PC-3 (cell line): ENCODE measurements around the gene ARHGAP22. TPM values are rescaled to one million over a fixed set of nuclear protein-coding genes. Genes with fewer than 3 reads are reported as not detected.

ENCODE experiments used
- ATAC-seq: fragments of 200-7000 bp; cut with Tn5 transposase; 2 replicates; pipeline ENCODE4 v1.9.1; 2020; ENCODE audit warnings: mild to moderate bottlenecking, moderate library complexity
- BruUV-seq: library from RNA; stranded (reverse); fragments of 400-500 nt; replicated peaks from 2 replicates; lab custom pipeline; 2021; lab: Mats Ljungman, UMichigan
- CTCF ChIA-PET: fragments of 300-600 bp; sonication (Branson Sonifier 250); formaldehyde crosslinking; loops from one replicate; lab custom pipeline; 2022; ENCODE audit warnings: antibody characterized with exemption; lab: Charles Lee
- POLR2A ChIA-PET: fragments of 300-600 bp; sonication (Branson Sonifier 250); formaldehyde crosslinking; loops from one replicate; lab custom pipeline; 2022; ENCODE audit warnings: antibody characterized with exemption; ENCODE audit not compliant: unreplicated experiment; lab: Charles Lee
- DNase-seq: peaks from one replicate; pipeline ENCODE4 v3.0.0-alpha.2; 2015
- H2AFZ ChIP-seq: fragments of 300-600 bp; sonication (generic); 2 replicates; pipeline ENCODE4 v1.6.0; 2016; ENCODE audit warnings: antibody characterized with exemption, low read length
- H3F3A ChIP-seq: fragments of 300-600 bp; sonication (generic); one replicate; pipeline ENCODE4 v1.6.0; 2017; ENCODE audit warnings: antibody characterized with exemption, low read length, control low read depth, mild to moderate bottlenecking; ENCODE audit not compliant: unreplicated experiment
- H3K27ac ChIP-seq: fragments of 300-600 bp; sonication (generic); 2 replicates; pipeline ENCODE4 v1.5.1; 2016; ENCODE audit warnings: mild to moderate bottlenecking, low read length
- H3K27me3 ChIP-seq: fragments of 300-600 bp; sonication (generic); 2 replicates; pipeline ENCODE4 v1.6.1; 2016; ENCODE audit warnings: low read length, mixed read lengths
- H3K36me3 ChIP-seq: fragments of 300-600 bp; sonication (generic); 2 replicates; pipeline ENCODE4 v1.6.1; 2016; ENCODE audit warnings: low read depth, mixed run types, low read length, mixed read lengths
- H3K4me1 ChIP-seq: fragments of 300-600 bp; sonication (generic); 2 replicates; pipeline ENCODE4 v1.5.1; 2016; ENCODE audit warnings: low read length; ENCODE audit not compliant: insufficient read depth
- H3K4me2 ChIP-seq: fragments of 300-600 bp; sonication (generic); 2 replicates; pipeline ENCODE4 v1.6.0; 2016; ENCODE audit warnings: low read length
- H3K4me3 ChIP-seq: fragments of 300-600 bp; sonication (generic); 2 replicates; pipeline ENCODE4 v1.5.1; 2016; ENCODE audit warnings: mild to moderate bottlenecking, low read length, mixed read lengths
- H3K79me2 ChIP-seq: fragments of 300-600 bp; sonication (generic); 2 replicates; pipeline ENCODE4 v1.6.1; 2017; ENCODE audit warnings: low read length, mixed read lengths
- H3K9ac ChIP-seq: fragments of 300-600 bp; sonication (generic); 2 replicates; pipeline ENCODE4 v1.6.0; 2016; ENCODE audit warnings: mild to moderate bottlenecking, low read length
- H3K9me2 ChIP-seq: fragments of 300-600 bp; sonication (generic); replicated peaks from 2 replicates; pipeline ENCODE4 v1.6.1; 2016; ENCODE audit warnings: mixed run types, low read length, mixed read lengths
- H3K9me3 ChIP-seq: fragments of 300-600 bp; sonication (generic); 2 replicates; pipeline ENCODE4 v1.6.1; 2016; ENCODE audit warnings: low read length, mixed read lengths
- H4K20me1 ChIP-seq: fragments of 300-600 bp; sonication (generic); 2 replicates; pipeline ENCODE4 v1.6.1; 2016; ENCODE audit warnings: low read length, mixed read lengths
- CTCF ChIP-seq: fragments of 300-600 bp; sonication (generic); conservative IDR thresholded peaks from 2 replicates; pipeline ENCODE4 v1.5.1; 2017; ENCODE audit warnings: antibody characterized with exemption, low read depth, mild to moderate bottlenecking, low read length
- EZH2 ChIP-seq: fragments of 300-600 bp; sonication (generic); IDR thresholded peaks from one replicate; pipeline ENCODE4 v1.6.1; 2017; ENCODE audit warnings: antibody characterized with exemption, mild to moderate bottlenecking, low read length; ENCODE audit not compliant: unreplicated experiment
- EZH2phosphoT487 ChIP-seq: fragments of 300-600 bp; sonication (generic); IDR thresholded peaks from 2 replicates; pipeline ENCODE4 v1.6.1; 2018; ENCODE audit warnings: mild to moderate bottlenecking, antibody characterized with exemption, low read length, borderline replicate concordance
- intact Hi-C: fragments of 100-400 bp; cut with micrococcal nuclease; formaldehyde crosslinking; loops from 2 replicates; pipeline ENCODE4 v1.9.0; 2023
- total RNA-seq: library from RNA; depleted of rRNA; stranded (reverse); fragments of >200 nt; gene quantifications from 2 replicates; pipeline ENCODE4 v1.2.3, GENCODE V29; 2014

Gene ARHGAP22
- total RNA-seq, 1 experiment from 2014 or later, result 12.2 TPM

DNA sequence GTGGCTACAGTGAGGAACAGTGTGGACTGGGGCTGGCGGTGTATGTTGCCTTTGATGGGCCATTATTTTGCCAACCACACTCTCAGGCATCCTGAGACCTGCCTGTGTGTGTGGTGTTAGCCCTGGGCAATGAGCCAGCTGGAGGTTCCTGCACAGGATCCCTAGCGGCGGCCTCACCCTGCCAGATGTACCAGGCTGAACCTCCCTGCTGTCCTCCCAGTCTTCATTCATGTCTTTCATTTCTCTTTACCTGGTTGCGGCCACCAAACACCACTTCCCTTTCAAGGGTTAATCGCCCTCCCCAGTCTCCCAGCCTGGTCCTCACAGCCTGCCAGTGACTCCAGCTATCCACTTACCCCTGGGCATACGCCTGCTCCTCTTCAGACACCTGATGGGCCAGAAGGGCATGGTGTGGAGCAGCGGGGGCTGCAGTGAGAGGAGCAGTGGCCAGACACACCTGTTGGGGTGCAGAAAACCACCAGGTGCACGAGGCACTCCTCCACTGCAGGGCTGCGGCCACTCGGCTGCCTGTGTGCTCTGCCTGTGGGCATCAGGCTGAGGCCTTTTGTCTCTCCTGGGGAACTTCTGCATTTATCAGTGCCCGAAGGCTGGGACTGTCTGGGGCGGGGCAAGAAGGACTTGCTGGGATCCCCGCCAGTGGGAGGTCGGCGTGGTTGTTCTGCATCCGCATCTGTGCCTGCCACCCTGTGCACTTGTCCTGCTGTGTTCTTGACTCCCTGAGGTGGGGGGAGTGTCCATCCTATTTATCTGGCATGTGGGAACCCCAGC lies 111.6 kb downstream of the ARHGAP22 start:
- Histone ChIP-seq H3K27ac (no peak overlapping the region), H3K4me1 (peaks cover 19% of the 10 kb centered on the region), H3K9ac (no peak overlapping the region), H3K9me3 (no peaks in the 10 kb centered on the region), H3K27me3 (no peaks in the 10 kb centered on the region), H3K4me3 (no peak overlapping the region), H3F3A (no peaks in the 10 kb centered on the region), H3K36me3 (no peaks in the 10 kb centered on the region), H4K20me1 (no peaks in the 10 kb centered on the region), H2AFZ (no peak overlapping the region), H3K9me2 (no peaks in the 10 kb centered on the region), H3K79me2 (no peaks in the 10 kb centered on the region), H3K4me2 (no peak overlapping the region)
- DNase-seq (no peak), ATAC-seq (no peak)
- intact Hi-C loops, result no loop called here
- TF ChIP-seq EZH2phosphoT487, result no peak
- TF ChIP-seq EZH2, result no peak
- TF ChIP-seq CTCF, result no peak
- ChIA-PET POLR2A (no interaction called here), CTCF (no interaction called here)
- BruUV-seq, result no TSS peak

DNA sequence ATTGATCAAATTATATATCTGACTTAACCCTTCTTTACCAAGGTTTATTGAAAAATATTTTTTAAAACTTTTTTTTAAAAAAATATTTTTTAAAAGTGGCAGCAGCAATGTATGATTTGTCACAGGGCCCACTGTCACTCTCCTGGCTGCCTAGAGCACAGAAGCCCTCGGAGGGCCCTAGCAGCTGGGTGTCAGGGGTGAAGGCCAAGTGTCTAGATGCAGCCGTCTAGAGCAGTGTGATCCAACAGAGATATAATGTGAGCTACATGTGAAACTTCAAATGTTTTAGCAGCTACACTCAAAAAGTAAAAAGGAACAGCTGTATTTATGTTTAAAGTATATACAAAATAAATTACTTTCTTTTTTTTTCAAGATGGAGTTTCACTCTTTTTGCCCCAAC lies 112.7 kb downstream of the ARHGAP22 start:
- Histone ChIP-seq H2AFZ (no peak overlapping the region), H3K9ac (no peak overlapping the region), H3K79me2 (no peaks in the 10 kb centered on the region), H3K27me3 (no peaks in the 10 kb centered on the region), H3K9me3 (no peaks in the 10 kb centered on the region), H3K4me3 (no peak overlapping the region), H3F3A (no peaks in the 10 kb centered on the region), H4K20me1 (no peaks in the 10 kb centered on the region), H3K27ac (no peak overlapping the region), H3K4me1 (peaks cover 12% of the 10 kb centered on the region), H3K36me3 (no peaks in the 10 kb centered on the region), H3K4me2 (no peak overlapping the region), H3K9me2 (no peaks in the 10 kb centered on the region)
- intact Hi-C loops, result no loop called here
- ChIA-PET CTCF (no interaction called here), POLR2A (no interaction called here)
- BruUV-seq, result no TSS peak
- DNase-seq (no peak), ATAC-seq (no peak)
- TF ChIP-seq CTCF (no peak), EZH2 (no peak), EZH2phosphoT487 (no peak)

- no peaks in the 10 kb centered on the region for H3K9me3 ChIP-seq
- BruUV-seq, result no TSS peak
- intact Hi-C loops, result no loop called here
- H3K27me3 ChIP-seq, result no peaks in the 10 kb centered on the region
- ChIA-PET POLR2A (no interaction called here), CTCF (no interaction called here)
- H3F3A ChIP-seq, result no peaks in the 10 kb centered on the region
- H3K4me3 ChIP-seq, result no peak overlapping the region
- H3K36me3 ChIP-seq, result no peaks in the 10 kb centered on the region
- TF ChIP-seq EZH2phosphoT487, result no peak
- no peak for TF ChIP-seq EZH2
- no peak for TF ChIP-seq CTCF
- H3K9ac ChIP-seq, result no peak overlapping the region
- no peaks in the 10 kb centered on the region for H3K79me2 ChIP-seq
- no peak overlapping the region for H2AFZ ChIP-seq
- H3K27ac ChIP-seq, result no peak overlapping the region
- H3K4me1 ChIP-seq, result 0 out of 2 replicates have a peak, but pooled peaks cover 6% of the 10 kb centered on the region
- no peaks in the 10 kb centered on the region for H4K20me1 ChIP-seq
- DNase-seq, result no peak
- H3K4me2 ChIP-seq, result no peak overlapping the region
- ATAC-seq, result no peak
- no peaks in the 10 kb centered on the region for H3K9me2 ChIP-seq
These were observed 113.3 kb downstream of the ARHGAP22 start for GRCh38 chr10:48491392-48492139.
